Endothelial cell of umbilical vein (primary cell): ENCODE results near the gene NHLH2. TPM values are rescaled to one million over a fixed set of nuclear protein-coding genes. Genes with fewer than 3 reads are reported as not detected.

Experiments used
- BruUV-seq: library from RNA; stranded (reverse); fragments of 400-500 nt; replicated peaks from 2 replicates; lab custom pipeline; 2021; lab: Mats Ljungman, UMichigan
- CTCF ChIA-PET: fragments of 300-600, 350-600 bp; sonication (Branson Sonifier 250); formaldehyde crosslinking; loops from one replicate; lab custom pipeline; 2021; ENCODE audit warnings: antibody characterized with exemption, inconsistent platforms; lab: Charles Lee
- POLR2A ChIA-PET: fragments of 300-600, 350-600 bp; sonication (Branson Sonifier 250); formaldehyde crosslinking; loops from one replicate; lab custom pipeline; 2021; ENCODE audit warnings: antibody characterized with exemption, inconsistent platforms; lab: Charles Lee
- DNase-seq: peaks from one replicate; pipeline ENCODE4 v3.0.0-alpha.2; 2011; ENCODE audit warnings: low read depth, low spot score
- FAIRE-seq: peaks from 2 replicates; lab custom pipeline; 2011; peaks lifted over from hg19 to GRCh38; lab: Jason Lieb, UNC
- H2AFZ ChIP-seq: 2 replicates; pipeline ENCODE4 v1.6.0; 2012; ENCODE audit warnings: low read depth, low read length, control low read depth, inconsistent platforms
- H3K27ac ChIP-seq: 2 replicates; pipeline ENCODE4 v1.5.1; 2011; ENCODE audit warnings: low read depth, mild to moderate bottlenecking, control low read depth, low read length, moderate library complexity; ENCODE audit not compliant: insufficient read depth
- H3K27me3 ChIP-seq, 2 experiments: 2 replicates each; pipeline versions ENCODE4 v1.6.0 to v1.6.1; 2011; ENCODE audit warnings: low read length in 2 of 2, mixed read lengths in 1 of 2; ENCODE audit not compliant: control insufficient read depth in 2 of 2, insufficient read depth in 2 of 2
- H3K36me3 ChIP-seq, 2 experiments: 2 replicates in 1 of 2; 3 replicates in 1 of 2; pipeline ENCODE4 v1.5.1; 2011; ENCODE audit warnings: low read length in 2 of 2, mild to moderate bottlenecking in 1 of 2, moderate library complexity in 1 of 2; ENCODE audit not compliant: control insufficient read depth in 2 of 2, insufficient read depth in 2 of 2; ENCODE audit errors: extremely low read depth in 1 of 2
- H3K4me1 ChIP-seq: 3 replicates; pipeline ENCODE4 v1.5.1; 2011; ENCODE audit warnings: mild to moderate bottlenecking, low read length; ENCODE audit not compliant: control insufficient read depth, insufficient read depth; ENCODE audit errors: extremely low read depth
- H3K4me2 ChIP-seq: 2 replicates; pipeline ENCODE4 v1.6.1; 2011; ENCODE audit warnings: low read length, control low read depth, mixed read lengths; ENCODE audit not compliant: insufficient read depth
- H3K4me3 ChIP-seq, 3 experiments: fragments of 200-600 bp in 1 of 3; sonication (generic), shearing (Covaris generic) in 1 of 3; replicated peaks in 1 of 3; 2 replicates each; pipeline ENCODE4 v1.5.1; 2011 to 2016; ENCODE audit warnings: control low read depth in 3 of 3, low read length in 3 of 3, mild to moderate bottlenecking in 2 of 3, inconsistent platforms in 1 of 3, low read depth in 1 of 3, moderate library complexity in 1 of 3; ENCODE audit not compliant: insufficient read depth in 1 of 3
- H3K79me2 ChIP-seq: 2 replicates; pipeline ENCODE4 v1.6.0; 2012; ENCODE audit warnings: low read length, inconsistent platforms; ENCODE audit not compliant: control insufficient read depth, insufficient read depth
- H3K9ac ChIP-seq: replicated peaks from 2 replicates; pipeline ENCODE3; 2011; ENCODE audit warnings: low read length, control low read depth; ENCODE audit not compliant: insufficient read depth; ENCODE audit errors: extremely low read depth
- H3K9me1 ChIP-seq: replicated peaks from 3 replicates; pipeline ENCODE4 v1.6.0; 2011; ENCODE audit warnings: mild to moderate bottlenecking, low read length; ENCODE audit not compliant: control insufficient read depth, insufficient read depth; ENCODE audit errors: extremely low read depth
- H3K9me3 ChIP-seq: replicated peaks from 2 replicates; pipeline ENCODE4 v1.5.1; 2012; ENCODE audit warnings: low read length, inconsistent platforms; ENCODE audit not compliant: control insufficient read depth, insufficient read depth
- H4K20me1 ChIP-seq: replicated peaks from 2 replicates; pipeline ENCODE3; 2011; ENCODE audit warnings: mild to moderate bottlenecking, low read length; ENCODE audit not compliant: control insufficient read depth, insufficient read depth; ENCODE audit errors: extremely low read depth
- EZH2 ChIP-seq: IDR thresholded peaks from 2 replicates; pipeline ENCODE4 v1.6.1; 2012; ENCODE audit warnings: borderline replicate concordance, low read depth, mild to moderate bottlenecking, moderate library complexity, low read length, inconsistent platforms; ENCODE audit not compliant: severe bottlenecking
- FOS ChIP-seq: IDR thresholded peaks from 2 replicates; pipeline ENCODE4 v1.6.1; 2011; ENCODE audit warnings: mild to moderate bottlenecking, low read length, moderate library complexity, borderline replicate concordance; ENCODE audit not compliant: insufficient read depth
- GATA2 ChIP-seq: IDR thresholded peaks from 2 replicates; pipeline ENCODE4 v1.7.0; 2011; ENCODE audit warnings: low read depth, mild to moderate bottlenecking, moderate library complexity, mixed read lengths, low read length; ENCODE audit not compliant: insufficient read length, insufficient read depth
- JUN ChIP-seq: IDR thresholded peaks from 2 replicates; pipeline ENCODE4 v1.6.1; 2011; ENCODE audit warnings: borderline replicate concordance, low read depth; ENCODE audit not compliant: insufficient read length, insufficient read depth
- MAX ChIP-seq: IDR thresholded peaks from 2 replicates; pipeline ENCODE4 v1.6.1; 2011; ENCODE audit not compliant: insufficient read depth, insufficient read length
- MYC ChIP-seq: IDR thresholded peaks from one replicate; pipeline ENCODE4 v1.6.1; 2011; ENCODE audit warnings: mild to moderate bottlenecking, low read depth, low read length
- POLR2A ChIP-seq: IDR thresholded peaks from 2 replicates; pipeline ENCODE4 v1.6.1; 2012; ENCODE audit warnings: low read depth, mild to moderate bottlenecking, control low read depth, low read length
- POLR2AphosphoS5 ChIP-seq: IDR thresholded peaks from 2 replicates; pipeline ENCODE4 v1.6.1; 2012; ENCODE audit warnings: low read depth, mild to moderate bottlenecking, control low read depth, low read length, moderate library complexity; ENCODE audit not compliant: insufficient read depth
- dilution Hi-C: fragments of 300-500 bp; cut with MboI; formaldehyde crosslinking; loops from one replicate; pipeline ENCODE4 v1.15.0; 2019; ENCODE audit warnings: low sequenced_read_pairs; ENCODE audit not compliant: extremely low pct_ligation_motif_present
- intact Hi-C: fragments of 100-400 bp; cut with micrococcal nuclease; formaldehyde crosslinking; loops from one replicate; pipeline ENCODE4 v1.10.0; 2022
- polyA plus RNA-seq, 4 experiments: library from polyadenylated mRNA; depleted of rRNA in 3 of 4; stranded (reverse) in 3 of 4; unstranded in 1 of 4; fragments of >200 nt; gene quantifications; 2 replicates each; pipeline versions ENCODE4 v1.2.1 to v1.2.3, GENCODE V29; 2011 to 2012; ENCODE audit warnings: missing spikeins in 1 of 4
- total RNA-seq: library from RNA; stranded (reverse); gene quantifications from 2 replicates; pipeline ENCODE4 v1.2.3, GENCODE V29; 2021
- TF ChIP-seq, protein P1 (sequence below), 2 donors: IDR thresholded peaks; 1 replicate in 1 of 2; 2 replicates in 1 of 2; pipeline ENCODE4 v1.5.1; 2011; ENCODE audit warnings: low read length in 2 of 2, mild to moderate bottlenecking in 2 of 2, moderate library complexity in 2 of 2, control low read depth in 1 of 2, inconsistent platforms in 1 of 2, low read depth in 1 of 2; ENCODE audit not compliant: insufficient read depth in 1 of 2; ENCODE audit errors: extremely low read depth in 1 of 2

The NHLH2 gene
- total and polyA plus RNA-seq, 2 donors (not counting 3 experiments of a cell fraction or from before 2014, with no cell fraction given) = not detected

- Histone ChIP-seq H3K9me1 (no peaks in the 10 kb centered on the region), H3K27ac (no peak overlapping the region), H4K20me1 (no peaks in the 10 kb centered on the region), H3K9me3 (no peaks in the 10 kb centered on the region), H3K9ac (no peak overlapping the region), H3K4me2 (no peak overlapping the region), H3K79me2 (no peaks in the 10 kb centered on the region), H3K27me3 (peaks cover 14 to 36% of the 10 kb centered on the region in 2 experiments), H3K36me3 (no peaks in the 10 kb centered on the region), H3K4me1 (peaks cover 4% of the 10 kb centered on the region), H2AFZ (no peak overlapping the region), H3K4me3 (no peak overlapping the region)
- BruUV-seq = no TSS peak
- FAIRE-seq (no peak), DNase-seq (no peak)
- intact Hi-C loops = loop anchor here (1.0 kb wide), 1 partner anchor 9 kb away; no protein-coding TSS in a partner anchor
- POLR2A ChIA-PET = no interaction called here
- CTCF ChIA-PET = interaction anchor here (1.0 kb wide), 1 partner anchor 22 kb away, joined by 3 read pairs; no protein-coding TSS in a partner anchor
- TF ChIP-seq EZH2 (no peak), POLR2A (no peak), GATA2 (no peak), POLR2AphosphoS5 (no peak), JUN (no peak), MAX (no peak), MYC (no peak), FOS (no peak)
- TF ChIP-seq, protein P1, sequence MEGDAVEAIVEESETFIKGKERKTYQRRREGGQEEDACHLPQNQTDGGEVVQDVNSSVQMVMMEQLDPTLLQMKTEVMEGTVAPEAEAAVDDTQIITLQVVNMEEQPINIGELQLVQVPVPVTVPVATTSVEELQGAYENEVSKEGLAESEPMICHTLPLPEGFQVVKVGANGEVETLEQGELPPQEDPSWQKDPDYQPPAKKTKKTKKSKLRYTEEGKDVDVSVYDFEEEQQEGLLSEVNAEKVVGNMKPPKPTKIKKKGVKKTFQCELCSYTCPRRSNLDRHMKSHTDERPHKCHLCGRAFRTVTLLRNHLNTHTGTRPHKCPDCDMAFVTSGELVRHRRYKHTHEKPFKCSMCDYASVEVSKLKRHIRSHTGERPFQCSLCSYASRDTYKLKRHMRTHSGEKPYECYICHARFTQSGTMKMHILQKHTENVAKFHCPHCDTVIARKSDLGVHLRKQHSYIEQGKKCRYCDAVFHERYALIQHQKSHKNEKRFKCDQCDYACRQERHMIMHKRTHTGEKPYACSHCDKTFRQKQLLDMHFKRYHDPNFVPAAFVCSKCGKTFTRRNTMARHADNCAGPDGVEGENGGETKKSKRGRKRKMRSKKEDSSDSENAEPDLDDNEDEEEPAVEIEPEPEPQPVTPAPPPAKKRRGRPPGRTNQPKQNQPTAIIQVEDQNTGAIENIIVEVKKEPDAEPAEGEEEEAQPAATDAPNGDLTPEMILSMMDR (IDR thresholded peaks at IDR 0.05; ENCODE audit: extremely low read depth in 1 of 2, insufficient read depth in 1 of 2, low read depth in 1 of 2, low read length in 2 of 2) = no peak
- dilution Hi-C loops = no loop called here
These were observed 11.0 kb downstream of the NHLH2 start for GRCh38 chr1:115829947-115830346.
